ENCODE measurements around the gene GAREM2.

Gene GAREM2

DNA sequence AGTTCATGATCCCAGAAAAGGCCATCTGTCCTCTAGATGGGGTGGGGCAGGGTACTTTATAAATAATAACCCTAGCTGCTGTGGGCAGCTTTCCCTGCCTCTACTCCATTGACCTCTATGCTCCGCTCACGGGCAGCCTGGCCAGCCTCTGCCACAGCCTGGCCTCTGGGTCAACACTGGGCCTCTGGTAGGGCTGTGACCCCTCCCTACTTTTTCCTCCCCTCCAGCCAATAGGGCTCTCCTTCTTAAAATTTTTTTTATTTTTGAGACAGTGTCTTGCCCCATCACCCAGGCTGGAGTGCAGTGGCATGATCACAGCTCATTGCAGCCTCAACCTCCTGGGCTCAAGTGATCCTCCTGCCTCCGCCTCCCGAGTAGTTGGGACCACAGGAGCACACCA, 4.1 kb upstream of the GAREM2 start:
- ChIA-PET POLR2A (no interaction called here), CTCF (no interaction called here)
- DNase-seq (ENCODE audit: extremely low spot score): no peak
- TF ChIP-seq, protein P1, sequence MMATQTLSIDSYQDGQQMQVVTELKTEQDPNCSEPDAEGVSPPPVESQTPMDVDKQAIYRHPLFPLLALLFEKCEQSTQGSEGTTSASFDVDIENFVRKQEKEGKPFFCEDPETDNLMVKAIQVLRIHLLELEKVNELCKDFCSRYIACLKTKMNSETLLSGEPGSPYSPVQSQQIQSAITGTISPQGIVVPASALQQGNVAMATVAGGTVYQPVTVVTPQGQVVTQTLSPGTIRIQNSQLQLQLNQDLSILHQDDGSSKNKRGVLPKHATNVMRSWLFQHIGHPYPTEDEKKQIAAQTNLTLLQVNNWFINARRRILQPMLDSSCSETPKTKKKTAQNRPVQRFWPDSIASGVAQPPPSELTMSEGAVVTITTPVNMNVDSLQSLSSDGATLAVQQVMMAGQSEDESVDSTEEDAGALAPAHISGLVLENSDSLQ (IDR thresholded peaks at IDR 0.05): no peak
- TF ChIP-seq ELF4 (IDR thresholded peaks at IDR 0.05) (no peak), L3MBTL2 (conservative IDR thresholded peaks at IDR 0.05) (no peak), SP1 (IDR thresholded peaks at IDR 0.05) (no peak), SUZ12 (IDR thresholded peaks at IDR 0.05) (no peak), ZNF384 (IDR thresholded peaks at IDR 0.05) (no peak), HDGF (IDR thresholded peaks at IDR 0.05; ENCODE audit: borderline replicate concordance) (no peak), CTBP1 (IDR thresholded peaks at IDR 0.05; ENCODE audit: borderline replicate concordance) (no peak), LEF1 (IDR thresholded peaks at IDR 0.05; ENCODE audit: borderline replicate concordance) (no peak), FOXK2 (IDR thresholded peaks at IDR 0.05) (no peak), TARDBP (IDR thresholded peaks at IDR 0.05) (no peak), FOXM1 (IDR thresholded peaks at IDR 0.05; ENCODE audit: borderline replicate concordance) (no peak), ARNT (IDR thresholded peaks at IDR 0.05) (no peak), FOXA1 (IDR thresholded peaks at IDR 0.05) (no peak), BHLHE40 (IDR thresholded peaks at IDR 0.05; ENCODE audit: borderline replicate concordance) (no peak), NFRKB (IDR thresholded peaks at IDR 0.05) (no peak)

DNA sequence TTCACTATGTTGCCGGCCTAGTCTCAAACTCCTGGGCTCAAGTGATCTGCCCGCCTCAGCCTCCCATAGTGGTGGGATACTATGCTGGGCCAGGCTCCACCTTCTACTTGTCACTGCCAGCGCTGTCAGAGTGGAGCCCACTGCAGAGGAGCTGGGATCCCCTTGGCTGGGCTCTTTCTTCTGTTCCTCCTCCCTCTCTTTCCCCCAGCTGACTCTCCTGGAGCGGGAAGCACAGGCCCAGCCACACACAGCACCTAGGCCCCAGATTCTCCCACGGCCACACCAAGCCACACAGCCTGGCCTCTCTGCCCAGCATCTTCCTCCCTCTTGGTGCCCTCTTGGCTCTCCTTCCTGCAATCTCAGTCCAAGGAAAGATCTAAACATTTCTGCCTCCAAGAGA, 3.7 kb upstream of the GAREM2 start:
- no peak for DNase-seq (ENCODE audit: extremely low spot score)
- POLR2A ChIA-PET: no interaction called here
- TF ChIP-seq SP1 (IDR thresholded peaks at IDR 0.05) (no peak), FOXK2 (IDR thresholded peaks at IDR 0.05) (no peak), HDGF (IDR thresholded peaks at IDR 0.05; ENCODE audit: borderline replicate concordance) (no peak), FOXA1 (IDR thresholded peaks at IDR 0.05) (no peak), ELF4 (IDR thresholded peaks at IDR 0.05) (no peak), LEF1 (IDR thresholded peaks at IDR 0.05; ENCODE audit: borderline replicate concordance) (no peak), TARDBP (IDR thresholded peaks at IDR 0.05) (no peak), CTBP1 (IDR thresholded peaks at IDR 0.05; ENCODE audit: borderline replicate concordance) (no peak), BHLHE40 (IDR thresholded peaks at IDR 0.05; ENCODE audit: borderline replicate concordance) (no peak), ZNF384 (IDR thresholded peaks at IDR 0.05) (no peak), FOXM1 (IDR thresholded peaks at IDR 0.05; ENCODE audit: borderline replicate concordance) (no peak), SUZ12 (IDR thresholded peaks at IDR 0.05) (no peak), L3MBTL2 (conservative IDR thresholded peaks at IDR 0.05) (no peak), NFRKB (IDR thresholded peaks at IDR 0.05) (no peak), ARNT (IDR thresholded peaks at IDR 0.05) (no peak)
- TF ChIP-seq, protein P1 (IDR thresholded peaks at IDR 0.05): no peak
- CTCF ChIA-PET: no interaction called here

DNA sequence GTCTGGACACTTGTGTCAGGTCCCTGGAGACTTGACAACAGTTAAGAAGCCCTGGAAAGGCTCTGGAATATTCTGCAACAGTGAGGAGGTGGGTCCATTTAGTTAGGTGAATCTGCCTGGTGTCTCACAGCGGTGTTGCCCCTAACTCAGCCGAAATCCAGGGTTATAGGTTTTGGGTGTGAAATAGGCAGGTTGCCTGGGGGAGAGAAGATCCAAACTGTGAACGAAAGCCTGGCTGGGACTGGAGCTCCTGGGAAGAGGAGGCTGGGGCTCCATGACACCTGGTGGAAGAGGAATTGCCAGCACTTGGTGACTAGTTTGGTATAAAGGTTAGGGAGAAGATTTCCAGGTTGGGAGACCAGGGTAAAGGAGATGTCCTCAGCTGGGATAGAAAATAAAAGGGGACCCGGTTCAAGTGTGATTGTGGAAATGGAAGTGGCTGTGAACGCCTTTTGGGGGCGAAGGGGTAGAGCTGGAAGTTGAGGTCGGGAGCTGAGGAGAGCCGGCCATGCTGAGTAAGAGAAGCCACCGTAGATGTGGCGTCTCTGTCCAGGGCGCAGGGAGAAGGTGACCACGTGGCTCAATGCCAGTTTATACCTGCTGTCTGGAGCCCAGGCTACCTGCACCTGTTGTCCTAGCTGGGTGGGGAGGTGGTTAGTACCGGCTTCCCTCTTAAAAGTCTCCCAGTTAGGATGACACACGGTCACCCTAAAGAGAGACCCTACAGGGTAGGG, 3.0 kb upstream of the GAREM2 start:
- POLR2A ChIA-PET: no interaction called here
- no peak for TF ChIP-seq CTBP1 (IDR thresholded peaks at IDR 0.05; ENCODE audit: borderline replicate concordance)
- TF ChIP-seq FOXK2 (IDR thresholded peaks at IDR 0.05): no peak
- no peak for TF ChIP-seq ARNT (IDR thresholded peaks at IDR 0.05)
- TF ChIP-seq, protein P1 (IDR thresholded peaks at IDR 0.05): no peak
- TF ChIP-seq HDGF (IDR thresholded peaks at IDR 0.05; ENCODE audit: borderline replicate concordance): no peak
- TF ChIP-seq L3MBTL2 (conservative IDR thresholded peaks at IDR 0.05): no peak
- TF ChIP-seq FOXM1 (IDR thresholded peaks at IDR 0.05; ENCODE audit: borderline replicate concordance): no peak
- no peak for TF ChIP-seq TARDBP (IDR thresholded peaks at IDR 0.05)
- TF ChIP-seq ZNF384 (IDR thresholded peaks at IDR 0.05): no peak
- TF ChIP-seq BHLHE40 (IDR thresholded peaks at IDR 0.05; ENCODE audit: borderline replicate concordance): no peak
- no peak for TF ChIP-seq FOXA1 (IDR thresholded peaks at IDR 0.05)
- CTCF ChIA-PET: interaction anchor here (0.6 kb wide), 1 partner anchor 264 kb away, joined by 3 read pairs; no protein-coding TSS in a partner anchor
- DNase-seq (ENCODE audit: extremely low spot score): no peak

DNA sequence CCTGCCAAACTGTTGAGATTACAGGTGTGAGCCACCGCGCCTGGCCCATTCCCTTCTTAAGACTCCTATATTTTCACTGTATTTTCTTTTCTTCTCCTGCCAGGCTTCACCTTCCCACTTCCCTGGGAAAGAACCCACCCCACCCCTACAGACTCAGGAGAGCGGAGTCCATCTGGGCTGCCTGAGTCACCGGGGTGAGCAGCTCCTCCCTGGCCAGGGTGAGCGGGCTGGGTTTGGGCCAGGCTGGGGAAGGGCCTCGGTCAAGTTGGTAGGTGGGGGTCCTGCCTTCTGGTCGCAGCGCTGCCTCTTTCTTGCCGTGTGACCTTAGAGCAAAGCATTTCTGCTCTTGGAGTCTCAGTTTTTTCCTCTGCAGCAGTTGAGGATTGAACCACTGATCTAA, 2.1 kb upstream of the GAREM2 start:
- ChIA-PET CTCF (no interaction called here), POLR2A (no interaction called here)
- TF ChIP-seq ARNT (IDR thresholded peaks at IDR 0.05): no peak
- TF ChIP-seq TARDBP (IDR thresholded peaks at IDR 0.05): no peak
- no peak for TF ChIP-seq FOXA1 (IDR thresholded peaks at IDR 0.05)
- TF ChIP-seq SP1 (IDR thresholded peaks at IDR 0.05): no peak
- no peak for TF ChIP-seq L3MBTL2 (conservative IDR thresholded peaks at IDR 0.05)
- no peak for TF ChIP-seq SUZ12 (IDR thresholded peaks at IDR 0.05)
- no peak for TF ChIP-seq FOXM1 (IDR thresholded peaks at IDR 0.05; ENCODE audit: borderline replicate concordance)
- no peak for DNase-seq (ENCODE audit: extremely low spot score)

DNA sequence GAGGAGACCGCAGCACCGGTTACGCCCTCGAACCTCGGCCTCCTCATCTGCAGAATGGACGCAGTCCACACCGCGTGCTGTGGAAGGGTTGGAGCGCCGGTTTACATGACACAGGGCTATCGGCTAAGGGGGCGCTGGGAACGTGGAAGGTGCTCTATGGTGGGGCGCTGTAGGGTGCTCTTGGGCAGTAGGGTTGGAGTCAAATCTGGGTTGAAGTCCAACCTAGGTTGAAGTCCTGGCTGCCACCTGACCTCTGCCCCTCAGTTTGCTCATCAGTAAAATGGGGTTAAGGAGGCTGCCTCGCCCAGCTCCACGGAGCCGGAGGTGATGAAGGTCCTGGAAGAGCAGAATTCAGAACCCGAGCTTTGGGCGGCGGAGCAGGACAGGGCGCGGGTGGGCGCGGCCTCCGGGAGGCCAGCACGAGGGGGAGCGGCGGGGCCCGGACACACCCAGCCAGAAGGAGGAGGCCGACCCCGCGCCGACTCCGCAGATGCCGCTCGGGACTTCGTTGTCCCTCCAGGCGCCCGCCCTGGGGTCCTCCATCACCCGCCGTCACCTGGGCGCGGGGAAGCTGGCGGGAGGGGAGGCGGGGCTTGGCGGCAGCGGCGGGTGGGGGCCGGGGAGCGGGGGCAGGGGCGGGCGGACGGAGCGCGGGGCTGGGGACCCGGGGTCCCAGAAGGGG, 558 bp upstream of the GAREM2 start:
- ChIA-PET POLR2A (no interaction called here), CTCF (no interaction called here)
- DNase-seq (ENCODE audit: extremely low spot score): peak; percentile 51
- TF ChIP-seq HDGF (IDR thresholded peaks at IDR 0.05; ENCODE audit: borderline replicate concordance) (no peak), FOXK2 (IDR thresholded peaks at IDR 0.05) (no peak), FOXM1 (IDR thresholded peaks at IDR 0.05; ENCODE audit: borderline replicate concordance) (no peak), LEF1 (IDR thresholded peaks at IDR 0.05; ENCODE audit: borderline replicate concordance) (no peak), L3MBTL2 (conservative IDR thresholded peaks at IDR 0.05) (no peak), FOXA1 (IDR thresholded peaks at IDR 0.05) (no peak), SP1 (IDR thresholded peaks at IDR 0.05) (no peak), ZNF384 (IDR thresholded peaks at IDR 0.05) (no peak), ARNT (IDR thresholded peaks at IDR 0.05) (no peak), CTBP1 (IDR thresholded peaks at IDR 0.05; ENCODE audit: borderline replicate concordance) (no peak), BHLHE40 (IDR thresholded peaks at IDR 0.05; ENCODE audit: borderline replicate concordance) (no peak), ELF4 (IDR thresholded peaks at IDR 0.05) (no peak)
- TF ChIP-seq, protein P1 (IDR thresholded peaks at IDR 0.05): no peak
